Lower leg skin (tissue), 4 donors: Measurements from ENCODE around the gene DLGAP1. TPM values are rescaled to one million over a fixed set of nuclear protein-coding genes. Genes with fewer than 3 reads are reported as not detected.

ENCODE experiments used
- DNase-seq, 2 donors: peaks; one replicate each; pipeline ENCODE4 v3.0.0-alpha.2; 2019; ENCODE audit warnings: low spot score in 2 of 2
- H3K4me3 ChIP-seq: fragments of 200-600 bp; sonication (generic); 2 replicates; pipeline ENCODE4 v1.5.1; 2017; ENCODE audit warnings: mild to moderate bottlenecking, low read depth; ENCODE audit not compliant: poor library complexity, severe bottlenecking
- CTCF ChIP-seq, 3 donors: fragments of 450-650 bp; IDR thresholded peaks; one replicate each; pipeline ENCODE4 v1.5.1; 2016; ENCODE audit warnings: antibody characterized with exemption in 3 of 3, mild to moderate bottlenecking in 3 of 3, moderate library complexity in 2 of 3
- POLR2A ChIP-seq, 2 donors: fragments of 450-650 bp; IDR thresholded peaks; one replicate each; pipeline ENCODE4 v1.6.1; 2016 to 2017; ENCODE audit warnings: antibody characterized with exemption in 2 of 2, mild to moderate bottlenecking in 1 of 2, moderate library complexity in 1 of 2
- WGBS, 2 donors: methylation state at CpG; one replicate each; pipeline ENCODE4 v1.1.5; 2018; 5-methylcytosine and 5-hydroxymethylcytosine counted together
- intact Hi-C: fragments of 100-400 bp; cut with DNase I; formaldehyde crosslinking; loops from one replicate; pipeline ENCODE4 v1.15.0; 2023; ENCODE audit warnings: low total_unique reads
- total RNA-seq, 4 donors: library from RNA; depleted of rRNA; stranded (reverse); fragments of >200 nt; gene quantifications; one replicate each; pipeline ENCODE4 v1.1.0, GENCODE V29; 2016

DLGAP1 gene
- total RNA-seq, 4 donors from 2014 or later: 0.34 to 1.3 (median 0.82) TPM

GRCh38 chr18:3840766-3841165 is 614.3 kb downstream of the DLGAP1 start:
- intact Hi-C loops: no loop called here
- whole genome bisulfite sequencing, 2 donors: 56 to 71% methylated on average over 3 of the region's 3 CpGs
- TF ChIP-seq CTCF (IDR thresholded peaks at IDR 0.05) (no peak), POLR2A (IDR thresholded peaks at IDR 0.05) (no peak)
- H3K4me3 ChIP-seq: no peak overlapping the region
- no peak for DNase-seq

- WGBS, 2 donors: 57 to 70% methylated on average over 2 of the region's 2 CpGs
- DNase-seq: no peak
- H3K4me3 ChIP-seq: no peak overlapping the region
- TF ChIP-seq CTCF (IDR thresholded peaks at IDR 0.05) (no peak), POLR2A (IDR thresholded peaks at IDR 0.05) (no peak)
- intact Hi-C loops: no loop called here
These were observed 615.5 kb downstream of the DLGAP1 start for GRCh38 chr18:3839581-3839981.

- WGBS, 2 donors: 69 to 73% methylated on average over 12 of the region's 12 CpGs
- TF ChIP-seq POLR2A (IDR thresholded peaks at IDR 0.05) (no peak), CTCF (IDR thresholded peaks at IDR 0.05) (no peak)
- intact Hi-C loops: no loop called here
These were observed 618.4 kb downstream of the DLGAP1 start for GRCh38 chr18:3836483-3837335.

GRCh38 chr18:3832025-3832638 is 623.0 kb downstream of the DLGAP1 start:
- no peak overlapping the region for H3K4me3 ChIP-seq
- 58 to 63% methylated on average over 6 of the region's 6 CpGs for WGBS, 2 donors
- no peak for DNase-seq
- TF ChIP-seq POLR2A (IDR thresholded peaks at IDR 0.05) (no peak), CTCF (IDR thresholded peaks at IDR 0.05) (no peak)
- intact Hi-C loops: no loop called here

More at GRCh38 chr18:3836483-3837335, 618.4 kb downstream of the DLGAP1 start:
- DNase-seq: no peak
- H3K4me3 ChIP-seq: no peak overlapping the region

- WGBS, 2 donors: 83 to 86% methylated on average over 1 of the region's 1 CpG
- intact Hi-C loops: no loop called here
- H3K4me3 ChIP-seq: no peak overlapping the region
- DNase-seq: no peak
- TF ChIP-seq CTCF (IDR thresholded peaks at IDR 0.05) (no peak), POLR2A (IDR thresholded peaks at IDR 0.05) (no peak)
These were observed 624.5 kb downstream of the DLGAP1 start for GRCh38 chr18:3830604-3831003.
